Fibroblast of lung (primary cell): ENCODE data around the gene MRPL52. TPM values are rescaled to one million over a fixed set of nuclear protein-coding genes. Genes with fewer than 3 reads are reported as not detected.

Experiments used
- DNase-seq, 2 donors: peaks; one replicate each; pipeline versions ENCODE4 v3.0.0 to v3.0.0-alpha.2; 2010; ENCODE audit warnings: low read depth in 2 of 2
- H2AFZ ChIP-seq: 2 replicates; pipeline ENCODE4 v1.5.1; 2012; ENCODE audit warnings: low read length, control low read depth, inconsistent platforms
- H3K27ac ChIP-seq: 2 replicates; pipeline ENCODE4 v1.5.1; 2011; ENCODE audit warnings: low read length, control low read depth; ENCODE audit not compliant: insufficient read depth
- H3K27me3 ChIP-seq: 2 replicates; pipeline ENCODE4 v1.5.1; 2011; ENCODE audit warnings: mild to moderate bottlenecking, low read length; ENCODE audit not compliant: control insufficient read depth, insufficient read depth
- H3K36me3 ChIP-seq: 2 replicates; pipeline ENCODE4 v1.5.1; 2011; ENCODE audit warnings: low read length; ENCODE audit not compliant: control insufficient read depth, insufficient read depth
- H3K4me1 ChIP-seq: 2 replicates; pipeline ENCODE4 v1.5.1; 2011; ENCODE audit warnings: low read length; ENCODE audit not compliant: control insufficient read depth, insufficient read depth; ENCODE audit errors: extremely low read depth
- H3K4me2 ChIP-seq: 2 replicates; pipeline ENCODE4 v1.5.1; 2011; ENCODE audit warnings: low read length, control low read depth; ENCODE audit not compliant: insufficient read depth; ENCODE audit errors: extremely low read depth
- H3K4me3 ChIP-seq, 4 experiments: fragments of 200-600 bp in 1 of 4; sonication (generic) in 1 of 4; replicated peaks in 1 of 4; 2 replicates each; pipeline ENCODE4 v1.5.1; 2011 to 2016; ENCODE audit warnings: low read length in 4 of 4, low read depth in 3 of 4, mild to moderate bottlenecking in 3 of 4, control low read depth in 2 of 4, inconsistent platforms in 1 of 4, mixed read lengths in 1 of 4; ENCODE audit not compliant: insufficient read depth in 1 of 4; ENCODE audit errors: control extremely low read depth in 1 of 4
- H3K79me2 ChIP-seq: 2 replicates; pipeline ENCODE4 v1.5.1; 2012; ENCODE audit warnings: mild to moderate bottlenecking, low read length, inconsistent platforms; ENCODE audit not compliant: control insufficient read depth, insufficient read depth
- H3K9ac ChIP-seq: 2 replicates; pipeline ENCODE4 v1.5.1; 2011; ENCODE audit warnings: mild to moderate bottlenecking, low read length, control low read depth; ENCODE audit not compliant: insufficient read depth
- H3K9me3 ChIP-seq: 2 replicates; pipeline ENCODE4 v1.5.1; 2012; ENCODE audit warnings: low read depth, low read length; ENCODE audit not compliant: control insufficient read depth, insufficient read depth
- H4K20me1 ChIP-seq: 2 replicates; pipeline ENCODE4 v1.5.1; 2011; ENCODE audit warnings: low read length; ENCODE audit not compliant: control insufficient read depth, insufficient read depth; ENCODE audit errors: extremely low read depth
- CTCF ChIP-seq, 2 donors: IDR thresholded peaks in 1 of 2; conservative IDR thresholded peaks in 1 of 2; 1 replicate in 1 of 2; 2 replicates in 1 of 2; pipeline ENCODE4 v1.5.1; 2011 to 2012; ENCODE audit warnings: low read length in 2 of 2, control low read depth in 1 of 2, inconsistent platforms in 1 of 2, low read depth in 1 of 2, mild to moderate bottlenecking in 1 of 2
- EZH2 ChIP-seq: IDR thresholded peaks from 2 replicates; pipeline ENCODE4 v1.5.1; 2012; ENCODE audit warnings: low read length, control low read depth, mild to moderate bottlenecking; ENCODE audit errors: missing control alignments
- polyA plus RNA-seq, 2 donors: library from polyadenylated mRNA; depleted of rRNA in 1 of 2; stranded (reverse) in 1 of 2; unstranded in 1 of 2; fragments of >200 nt; gene quantifications; 2 replicates each; pipeline ENCODE4 v1.2.1, GENCODE V29; 2011 to 2012; ENCODE audit warnings: missing spikeins in 1 of 2
- total RNA-seq: library from RNA; depleted of rRNA; stranded (reverse); fragments of >200 nt; gene quantifications from 2 replicates; pipeline ENCODE4 v1.2.1, GENCODE V29; 2014

MRPL52 gene
- total and polyA plus RNA-seq, 2 donors (not counting 1 experiment from before 2014, with no cell fraction given), result 44.1 to 50.5 TPM

DNA sequence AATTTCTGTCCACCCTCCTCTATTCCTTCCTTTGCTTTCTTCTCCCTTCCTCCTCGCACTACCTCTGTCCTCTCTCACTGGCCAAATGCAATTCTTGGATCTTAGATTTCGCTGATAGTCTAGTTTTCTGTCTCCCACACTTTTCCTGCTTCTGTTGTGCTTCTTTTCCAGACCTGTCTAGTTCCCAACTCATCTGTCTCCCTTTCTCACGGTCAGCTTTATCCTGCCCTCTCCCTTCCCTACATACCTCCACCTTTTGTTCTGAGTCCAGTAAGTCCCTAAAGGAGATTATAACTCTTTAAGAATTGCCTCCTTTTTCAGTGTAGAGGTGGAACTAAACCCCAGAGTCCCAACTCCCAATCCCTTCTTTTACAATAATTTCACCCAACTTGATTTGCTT lies 5.8 kb downstream of the MRPL52 start:
- H3K9ac ChIP-seq, result no peak overlapping the region
- TF ChIP-seq EZH2, result no peak
- no peak for TF ChIP-seq CTCF (conservative IDR thresholded peaks at IDR 0.05 in 1 of 2, IDR thresholded peaks at IDR 0.05 in 1 of 2; ENCODE audit: low read depth in 1 of 2, low read length in 2 of 2)
- H3K79me2 ChIP-seq, result peaks cover 52% of the 10 kb centered on the region
- H3K4me2 ChIP-seq, result no peak overlapping the region
- H3K4me1 ChIP-seq, result peaks cover 7% of the 10 kb centered on the region
- no peak overlapping the region for H2AFZ ChIP-seq
- peak overlapping the region; percentile 85 for H3K27ac ChIP-seq
- H3K36me3 ChIP-seq, result peaks cover 8% of the 10 kb centered on the region
- H3K27me3 ChIP-seq, result no peaks in the 10 kb centered on the region
- DNase-seq, result no peak
- H4K20me1 ChIP-seq, result no peaks in the 10 kb centered on the region
- H3K4me3 ChIP-seq, result no peak overlapping the region
- H3K9me3 ChIP-seq, result no peaks in the 10 kb centered on the region

GRCh38 chr14:22836301-22837113 lies 6.8 kb downstream of the MRPL52 start, which contains the start of gene MMP14:
TSS of gene MMP14 (plus strand) at chr14:22836585. CDS start at chr14:22836818, 233 bp downstream.
- Histone ChIP-seq H3K4me2 (peak within 1 kb of the TSS; percentile 58), H3K27me3 (no peaks in the 10 kb centered on the region), H3K36me3 (peaks cover 17% of the 10 kb centered on the region), H3K9me3 (no peaks in the 10 kb centered on the region), H4K20me1 (no peaks in the 10 kb centered on the region), H3K9ac (peak within 1 kb of the TSS; percentile 98), H3K27ac (peak within 1 kb of the TSS; percentile 85), H3K4me1 (peaks cover 14% of the 10 kb centered on the region), H2AFZ (no peak within 1 kb of the TSS), H3K4me3 (peak within 1 kb of the TSS; percentile 82 to 94 (median 91)), H3K79me2 (peaks cover 54% of the 10 kb centered on the region)
- DNase-seq, result peak; percentile 88 to 94
- TF ChIP-seq CTCF (conservative IDR thresholded peaks at IDR 0.05 in 1 of 2, IDR thresholded peaks at IDR 0.05 in 1 of 2; ENCODE audit: low read depth in 1 of 2, low read length in 2 of 2), result peak; percentile 60
- no peak for TF ChIP-seq EZH2

GRCh38 chr14:22837114-22837749 lies 7.5 kb downstream of the MRPL52 start:
- H3K9me3 ChIP-seq, result no peaks in the 10 kb centered on the region
- peaks cover 60% of the 10 kb centered on the region for H3K79me2 ChIP-seq
- H3K9ac ChIP-seq, result peak overlapping the region; percentile 98
- H3K27me3 ChIP-seq, result no peaks in the 10 kb centered on the region
- H3K4me1 ChIP-seq, result peaks cover 18% of the 10 kb centered on the region
- DNase-seq, result peak; percentile 46 to 55
- peak overlapping the region; percentile 82 to 94 (median 91) for H3K4me3 ChIP-seq
- peaks cover 24% of the 10 kb centered on the region for H3K36me3 ChIP-seq
- peak overlapping the region; percentile 85 for H3K27ac ChIP-seq
- peak overlapping the region; percentile 5 for H3K4me2 ChIP-seq
- H4K20me1 ChIP-seq, result no peaks in the 10 kb centered on the region
- no peak overlapping the region for H2AFZ ChIP-seq
- no peak for TF ChIP-seq EZH2
- no peak for TF ChIP-seq CTCF (conservative IDR thresholded peaks at IDR 0.05 in 1 of 2, IDR thresholded peaks at IDR 0.05 in 1 of 2; ENCODE audit: low read depth in 1 of 2, low read length in 2 of 2)
